Caco-2 (cell line): ENCODE data around the gene AMER1. TPM values are rescaled to one million over a fixed set of nuclear protein-coding genes. Genes with fewer than 3 reads are reported as not detected.
A peak's percentile ranks its signal among the peaks of the same experiment; 100 is the strongest.

Experiments used
- BruUV-seq: library from RNA; stranded (reverse); fragments of 400-500 nt; replicated peaks from 2 replicates; lab custom pipeline; 2021; lab: Mats Ljungman, UMichigan
- CTCF ChIA-PET: fragments of 300-600 bp; sonication (Branson Sonifier 250); formaldehyde crosslinking; loops from one replicate; lab custom pipeline; 2022; ENCODE audit warnings: antibody characterized with exemption; lab: Charles Lee
- POLR2A ChIA-PET: fragments of 300-600 bp; sonication (Branson Sonifier 250); formaldehyde crosslinking; loops from one replicate; lab custom pipeline; 2022; ENCODE audit warnings: antibody characterized with exemption; lab: Charles Lee
- DNase-seq, 2 experiments: peaks; one replicate each; pipeline versions ENCODE4 v3.0.0 to v3.0.0-alpha.2; 2020 to 2022
- H3K27me3 ChIP-seq: replicated peaks from 2 replicates; pipeline ENCODE4 v1.6.0; 2011; ENCODE audit warnings: low read length; ENCODE audit not compliant: control insufficient read depth, insufficient read depth
- H3K36me3 ChIP-seq: 2 replicates; pipeline ENCODE4 v1.5.1; 2011; ENCODE audit warnings: low read length; ENCODE audit not compliant: control insufficient read depth, insufficient read depth
- H3K4me1 ChIP-seq: fragments of 250-450 bp; sonication (Bioruptor Pico); 2 replicates; pipeline ENCODE4 v1.5.1; 2020; ENCODE audit warnings: mild to moderate bottlenecking
- H3K4me3 ChIP-seq: 2 replicates; pipeline ENCODE4 v1.5.1; 2011; ENCODE audit warnings: low read depth, mild to moderate bottlenecking, control low read depth, low read length
- H3K9me3 ChIP-seq: fragments of 250-450 bp; sonication (Bioruptor Pico); 2 replicates; pipeline ENCODE4 v1.5.1; 2020; ENCODE audit warnings: mild to moderate bottlenecking, moderate library complexity
- H3K27ac Mint-ChIP-seq: one replicate; pipeline ENCODE4 v1.8.0; 2022; ENCODE audit warnings: mixed read lengths; ENCODE audit not compliant: unreplicated experiment
- H3K27me3 Mint-ChIP-seq: one replicate; pipeline ENCODE4 v1.8.0; 2022; ENCODE audit warnings: mixed read lengths; ENCODE audit not compliant: insufficient read depth, unreplicated experiment
- H3K36me3 Mint-ChIP-seq: one replicate; pipeline ENCODE4 v1.8.0; 2022; ENCODE audit warnings: mild to moderate bottlenecking, mixed read lengths; ENCODE audit not compliant: insufficient read depth, unreplicated experiment
- H3K4me1 Mint-ChIP-seq: one replicate; pipeline ENCODE4 v1.8.0; 2022; ENCODE audit warnings: low read depth, mixed read lengths; ENCODE audit not compliant: unreplicated experiment
- H3K4me3 Mint-ChIP-seq: one replicate; pipeline ENCODE4 v1.8.0; 2022; ENCODE audit warnings: mild to moderate bottlenecking, moderate library complexity, mixed read lengths; ENCODE audit not compliant: unreplicated experiment
- H3K9me3 Mint-ChIP-seq: one replicate; pipeline ENCODE4 v1.8.0; 2022; ENCODE audit warnings: mixed read lengths; ENCODE audit not compliant: unreplicated experiment
- CTCF ChIP-seq, 2 experiments: fragments of 200-600 bp in 1 of 2; IDR thresholded peaks; 1 replicate in 1 of 2; 2 replicates in 1 of 2; pipeline versions ENCODE4 v1.5.1 to v1.8.0; 2011 to 2022; ENCODE audit warnings: antibody characterized with exemption in 1 of 2, control low read depth in 1 of 2, inconsistent platforms in 1 of 2, low read depth in 1 of 2, low read length in 1 of 2, mild to moderate bottlenecking in 1 of 2, moderate library complexity in 1 of 2; ENCODE audit not compliant: insufficient read depth in 1 of 2, severe bottlenecking in 1 of 2, unreplicated experiment in 1 of 2
- intact Hi-C: fragments of 100-400 bp; cut with micrococcal nuclease; formaldehyde crosslinking; loops from one replicate; pipeline ENCODE4 v1.10.0; 2022; ENCODE audit not compliant: unreplicated experiment
- total RNA-seq: library from RNA; stranded (reverse); gene quantifications from 2 replicates; pipeline ENCODE4 v1.2.3, GENCODE V29; 2022

Gene AMER1
- total RNA-seq, 1 experiment from 2014 or later = 11.0 TPM

- Mint-ChIP-seq H3K4me1 (no peaks in the 10 kb centered on the region), H3K36me3 (no peaks in the 10 kb centered on the region), H3K9me3 (peaks cover 10% of the 10 kb centered on the region), H3K27me3 (no peaks in the 10 kb centered on the region), H3K4me3 (no peak overlapping the region), H3K27ac (no peak overlapping the region)
- intact Hi-C loops = loop anchor here (10.0 kb wide), 1 partner anchor 52 kb away; the partner anchor contains the start of gene AMER1
- no TSS peak for BruUV-seq
- no peaks in the 10 kb centered on the region for H3K27me3 ChIP-seq
- no peak overlapping the region for H3K4me3 ChIP-seq
- no peaks in the 10 kb centered on the region for H3K4me1 ChIP-seq
- DNase-seq = peak; percentile 1 to 36
- POLR2A ChIA-PET = no interaction called here
- H3K36me3 ChIP-seq = no peaks in the 10 kb centered on the region
- no peaks in the 10 kb centered on the region for H3K9me3 ChIP-seq
- CTCF ChIA-PET = no interaction called here
- TF ChIP-seq CTCF (IDR thresholded peaks at IDR 0.05; ENCODE audit: insufficient read depth in 1 of 2, low read depth in 1 of 2, low read length in 1 of 2, severe bottlenecking in 1 of 2, unreplicated experiment in 1 of 2) = no peak
These were observed 52.7 kb downstream of the AMER1 start for GRCh38 chrX:64152857-64153256.

- no TSS peak for BruUV-seq
- intact Hi-C loops = loop anchor here (10.0 kb wide), 1 partner anchor 53 kb away; the partner anchor contains the start of gene AMER1
- Histone ChIP-seq H3K36me3 (no peaks in the 10 kb centered on the region), H3K9me3 (no peaks in the 10 kb centered on the region), H3K4me1 (no peaks in the 10 kb centered on the region), H3K4me3 (no peak overlapping the region), H3K27me3 (no peaks in the 10 kb centered on the region)
- CTCF ChIA-PET = no interaction called here
- Mint-ChIP-seq H3K27ac (no peak overlapping the region), H3K36me3 (no peaks in the 10 kb centered on the region), H3K4me3 (no peak overlapping the region), H3K27me3 (no peaks in the 10 kb centered on the region), H3K4me1 (no peaks in the 10 kb centered on the region), H3K9me3 (peaks cover 10% of the 10 kb centered on the region)
- no peak for TF ChIP-seq CTCF (IDR thresholded peaks at IDR 0.05; ENCODE audit: insufficient read depth in 1 of 2, low read depth in 1 of 2, low read length in 1 of 2, severe bottlenecking in 1 of 2, unreplicated experiment in 1 of 2)
- POLR2A ChIA-PET = no interaction called here
- no peak for DNase-seq
These were observed 53.6 kb downstream of the AMER1 start for GRCh38 chrX:64151911-64152310.

GRCh38 chrX:64150775-64151174 is 54.7 kb downstream of the AMER1 start:
- Histone ChIP-seq H3K4me1 (no peaks in the 10 kb centered on the region), H3K4me3 (no peak overlapping the region), H3K27me3 (no peaks in the 10 kb centered on the region), H3K9me3 (no peaks in the 10 kb centered on the region), H3K36me3 (no peaks in the 10 kb centered on the region)
- DNase-seq = no peak
- no peak overlapping the region for H3K27ac Mint-ChIP-seq
- H3K4me1 Mint-ChIP-seq = no peaks in the 10 kb centered on the region
- no TSS peak for BruUV-seq
- no peaks in the 10 kb centered on the region for H3K36me3 Mint-ChIP-seq
- TF ChIP-seq CTCF (IDR thresholded peaks at IDR 0.05; ENCODE audit: insufficient read depth in 1 of 2, low read depth in 1 of 2, low read length in 1 of 2, severe bottlenecking in 1 of 2, unreplicated experiment in 1 of 2) = no peak
- intact Hi-C loops = loop anchor here (10.0 kb wide), 1 partner anchor 54 kb away; the partner anchor contains the start of gene AMER1
- POLR2A ChIA-PET = no interaction called here
- CTCF ChIA-PET = no interaction called here
- peaks cover 10% of the 10 kb centered on the region for H3K9me3 Mint-ChIP-seq
- no peak overlapping the region for H3K4me3 Mint-ChIP-seq
- H3K27me3 Mint-ChIP-seq = no peaks in the 10 kb centered on the region

Other genes starting within 250 kb of the AMER1 start
- gene ASB12, start 24.9 kb upstream of the AMER1 start, total RNA-seq = not detected in 2 replicates
- gene MTMR8, start 189.7 kb upstream of the AMER1 start, total RNA-seq = 2.6 and 2.8 TPM in 2 replicates